ENCODE measurements around the gene FRAT1.

DNA sequence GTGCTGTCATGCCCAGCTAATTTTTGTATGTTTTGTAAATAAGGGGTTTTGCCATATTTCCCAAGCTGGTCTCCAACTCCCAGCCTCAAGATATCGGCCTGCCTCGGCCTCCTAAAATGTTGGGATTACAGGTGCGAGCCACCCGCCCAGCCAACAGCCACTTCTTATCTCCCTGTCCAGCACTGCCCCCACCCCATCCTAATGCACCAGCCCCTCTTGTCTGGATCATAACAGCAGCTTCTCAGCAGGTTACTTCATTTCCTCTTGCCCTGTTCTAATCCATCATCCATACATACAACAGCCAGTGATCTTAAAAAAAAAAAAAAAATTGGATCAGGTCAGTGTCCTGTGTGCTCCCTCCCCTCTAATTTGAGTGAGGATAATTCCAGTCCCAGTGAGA lies 28.2 kb downstream of the FRAT1 start:
- TF ChIP-seq CTCF (IDR thresholded peaks at IDR 0.05) = no peak
- TF ChIP-seq POLR2A (IDR thresholded peaks at IDR 0.05) = no peak

All from uterus (tissue), 2 donors.